Stimulated activated CD4-positive, alpha-beta T cell treated with anti-CD3 and anti-CD28 coated beads, TNF-alpha, amount 100 ng/mL, for 24 hours (primary cell): Measurements from ENCODE around the gene VIT.
"Not testable (repeated sequence)": the region's sequence is repeated elsewhere in the genome, so short reads cannot be mapped to it uniquely, and the experiment has no call there.

ENCODE experiments used
- DNase-seq, 3 experiments: peaks; one replicate each; pipeline ENCODE4 v3.0.0-alpha.2; 2020; ENCODE audit warnings: low read depth in 3 of 3

VIT gene

DNA sequence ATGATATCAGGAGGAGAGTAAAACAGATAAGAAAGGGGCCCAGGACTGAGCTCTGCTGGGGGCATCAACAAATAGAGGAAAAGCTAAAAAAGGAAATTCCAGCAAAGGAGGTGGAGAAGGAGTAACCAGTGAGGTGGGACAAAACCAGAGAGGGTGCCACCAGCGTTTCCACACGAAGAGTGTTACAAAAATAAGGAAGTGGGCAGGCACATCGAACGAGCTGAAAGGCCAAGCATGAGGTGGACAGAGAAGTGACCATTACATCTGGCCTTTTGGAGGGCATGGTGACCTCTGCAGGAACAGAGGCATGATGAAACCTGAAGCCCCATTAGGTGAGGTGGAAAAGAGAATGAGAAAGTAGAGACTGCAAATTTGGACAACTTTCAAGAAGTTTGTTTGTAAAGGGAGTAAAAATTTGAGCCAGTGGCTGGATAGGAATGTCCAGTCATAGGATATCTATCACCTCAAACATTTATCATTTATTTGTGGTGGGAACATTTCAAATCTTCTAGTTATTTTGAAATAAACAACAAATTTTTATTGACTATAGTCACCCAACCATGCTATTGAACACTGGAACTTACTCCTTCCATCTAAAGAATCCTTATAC is 18.4 kb upstream of the VIT start:
- no peak for DNase-seq

DNA sequence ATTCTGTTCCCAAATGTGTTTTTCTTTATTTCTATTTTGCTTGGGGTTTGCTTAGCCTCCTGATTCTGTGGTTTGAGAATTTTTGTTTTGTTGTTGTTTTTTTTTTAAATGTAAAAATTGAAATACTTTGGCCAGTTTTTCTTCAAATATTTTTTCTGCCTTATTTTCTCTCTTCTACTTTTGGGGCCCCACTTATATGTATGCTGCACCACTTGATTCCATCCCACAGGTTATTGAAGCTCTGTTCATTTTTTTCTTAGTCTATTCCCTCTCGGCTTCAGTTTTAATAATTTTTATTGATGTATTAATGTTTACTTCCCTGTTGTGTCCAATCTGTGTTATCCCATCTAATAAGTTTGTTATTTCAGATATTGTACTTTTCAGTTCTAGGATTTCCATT is 17.7 kb upstream of the VIT start:
- DNase-seq: no peak

- DNase-seq: no peak
Measured at GRCh38 chr2:36680012-36680411, 16.5 kb upstream of the VIT start.

GRCh38 chr2:36682562-36682961 is 13.9 kb upstream of the VIT start:
- DNase-seq: no peak

DNA sequence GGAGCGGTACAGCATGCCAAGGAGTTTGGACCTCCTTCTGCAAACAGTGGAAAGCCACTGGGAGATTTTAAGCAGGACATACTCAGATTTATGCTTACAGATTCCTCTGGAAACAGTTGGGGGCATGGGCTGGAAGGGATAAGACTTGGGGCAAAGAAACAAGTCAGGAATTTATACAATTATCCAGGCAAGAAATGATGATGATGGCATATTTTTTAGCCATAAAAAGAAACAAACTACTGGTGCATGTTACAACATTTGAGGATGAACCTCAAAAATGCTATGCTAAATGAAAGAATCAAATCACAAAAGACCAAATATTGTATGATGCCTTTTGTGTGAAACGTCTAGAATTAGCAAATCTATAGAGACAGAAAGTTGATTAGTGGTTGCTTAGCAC is 13.5 kb upstream of the VIT start:
- no peak for DNase-seq

- DNase-seq: not testable (repeated sequence)
Measured at GRCh38 chr2:36688291-36688690, 8.2 kb upstream of the VIT start.

DNA sequence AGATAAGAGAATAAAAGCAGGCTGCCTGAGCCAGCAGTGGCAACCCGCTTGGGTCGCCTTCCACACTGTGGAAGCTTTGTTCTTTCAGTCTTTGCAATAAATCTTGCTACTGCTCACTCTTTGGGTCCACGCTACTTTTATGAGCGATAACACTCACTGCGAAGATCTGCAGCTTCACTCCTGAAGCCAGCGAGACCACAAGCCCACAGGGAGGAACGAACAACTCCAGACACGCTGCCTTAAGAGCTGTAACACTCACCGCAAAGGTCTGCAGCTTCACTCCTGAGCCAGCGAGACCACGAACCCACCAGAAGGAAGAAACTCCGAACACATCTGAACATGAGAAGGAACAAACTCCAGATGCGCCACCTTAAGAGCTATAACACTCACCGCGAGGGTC is 7.5 kb upstream of the VIT start:
- not testable (repeated sequence) for DNase-seq

DNA sequence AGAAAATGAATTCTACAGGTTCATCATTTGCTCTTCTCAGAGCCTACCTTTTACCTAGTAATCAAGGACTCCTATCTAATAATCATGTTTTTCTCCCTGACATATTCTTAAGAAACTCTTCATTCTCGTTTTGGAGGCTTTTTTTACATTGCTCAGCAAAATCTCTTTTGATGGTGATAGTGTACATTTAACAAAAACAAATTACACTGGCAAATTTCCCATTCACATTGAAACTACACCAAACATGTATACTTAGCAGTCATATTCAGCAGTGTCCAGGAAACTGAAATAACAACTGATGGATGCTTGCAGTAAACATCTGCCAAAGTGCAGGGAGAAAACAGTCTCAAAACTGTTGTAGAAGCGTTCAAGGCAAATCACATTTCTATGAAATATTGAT is 4.4 kb upstream of the VIT start:
- no peak for DNase-seq

DNA sequence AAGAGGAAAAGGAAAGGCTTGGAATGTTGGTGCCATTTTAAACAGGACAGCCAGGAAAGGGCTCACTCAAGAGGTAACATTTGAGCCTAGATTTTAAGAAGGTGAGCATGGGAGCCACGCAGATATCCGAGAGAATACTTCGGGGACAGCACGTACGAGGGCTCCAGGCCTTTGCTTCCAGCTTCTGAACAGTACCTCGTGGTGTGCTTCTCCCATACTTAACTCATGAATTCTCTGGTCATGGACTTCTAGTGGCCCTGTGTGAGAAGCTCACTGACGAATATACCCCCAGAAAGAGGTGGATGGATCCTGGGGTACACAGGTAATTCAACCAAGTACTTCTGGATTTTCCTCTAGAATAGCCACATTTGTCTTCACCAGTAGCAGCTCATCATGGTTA is 2.7 kb upstream of the VIT start:
- DNase-seq: no peak

GRCh38 chr2:36695746-36696415 is 626 bp upstream of the VIT start:
- no peak for DNase-seq

GRCh38 chr2:36697424-36698066 is 1.0 kb downstream of the VIT start:
- no peak for DNase-seq

DNA sequence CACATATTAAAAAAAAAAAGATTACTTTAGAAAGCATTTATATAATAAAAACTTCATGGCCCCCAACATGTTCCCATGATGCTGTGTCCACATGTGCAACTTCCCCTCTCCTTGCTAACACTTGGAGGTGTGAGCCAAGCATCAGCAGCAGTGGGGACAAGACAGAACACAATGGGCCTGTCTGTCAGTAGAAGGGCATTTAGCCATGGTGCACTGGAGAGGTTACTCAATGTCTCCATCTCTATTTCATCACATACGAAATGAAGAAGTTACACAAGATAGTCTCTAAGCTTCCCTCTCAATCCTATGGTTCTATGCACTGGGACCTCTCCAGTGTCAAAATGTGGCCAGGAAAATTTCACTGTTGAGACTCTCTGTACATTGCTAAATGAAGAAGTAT is 2.5 kb downstream of the VIT start:
- no peak for DNase-seq

DNA sequence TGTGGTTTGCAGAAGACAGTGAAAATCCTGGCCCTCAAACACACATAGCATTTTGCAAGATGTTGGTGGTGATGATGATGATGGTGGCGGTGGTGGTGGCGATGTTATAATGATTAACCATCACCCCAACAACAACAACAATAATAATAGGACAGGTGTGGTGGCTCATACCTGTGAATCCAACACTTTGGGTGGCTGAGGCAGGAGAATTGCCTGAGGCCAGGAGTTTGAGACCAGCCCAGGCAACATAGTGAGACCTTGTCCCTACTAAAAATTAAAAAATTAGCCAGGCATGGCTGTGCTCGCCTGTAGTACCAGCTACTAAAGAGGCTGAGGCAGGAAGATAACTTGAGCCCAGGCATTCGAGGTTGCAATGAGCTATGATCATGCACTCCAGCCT is 3.8 kb downstream of the VIT start:
- no peak for DNase-seq

- DNase-seq: no peak
Measured at GRCh38 chr2:36701391-36701795, 4.9 kb downstream of the VIT start.

DNA sequence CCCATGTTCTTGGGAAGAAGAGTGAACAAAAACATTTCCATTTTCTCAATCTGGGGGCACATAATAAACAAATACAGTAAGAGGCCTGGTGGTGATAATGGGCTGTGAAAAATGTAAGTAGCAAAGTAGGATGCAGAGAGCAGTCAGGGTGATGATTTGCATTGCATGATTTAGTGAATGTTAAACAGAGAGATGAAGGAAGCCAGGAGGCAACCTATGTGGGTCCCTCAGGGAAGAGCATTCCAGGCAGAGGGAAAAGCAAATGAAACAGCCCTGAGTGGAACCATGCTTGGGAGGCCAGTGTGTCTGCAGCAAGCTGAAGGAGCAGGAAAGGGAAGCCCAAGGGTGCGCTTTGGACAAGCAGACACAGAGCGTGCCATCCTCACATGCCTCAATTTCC is 5.4 kb downstream of the VIT start:
- no peak for DNase-seq

- no peak for DNase-seq
Measured at GRCh38 chr2:36702781-36703180, 6.3 kb downstream of the VIT start.

DNA sequence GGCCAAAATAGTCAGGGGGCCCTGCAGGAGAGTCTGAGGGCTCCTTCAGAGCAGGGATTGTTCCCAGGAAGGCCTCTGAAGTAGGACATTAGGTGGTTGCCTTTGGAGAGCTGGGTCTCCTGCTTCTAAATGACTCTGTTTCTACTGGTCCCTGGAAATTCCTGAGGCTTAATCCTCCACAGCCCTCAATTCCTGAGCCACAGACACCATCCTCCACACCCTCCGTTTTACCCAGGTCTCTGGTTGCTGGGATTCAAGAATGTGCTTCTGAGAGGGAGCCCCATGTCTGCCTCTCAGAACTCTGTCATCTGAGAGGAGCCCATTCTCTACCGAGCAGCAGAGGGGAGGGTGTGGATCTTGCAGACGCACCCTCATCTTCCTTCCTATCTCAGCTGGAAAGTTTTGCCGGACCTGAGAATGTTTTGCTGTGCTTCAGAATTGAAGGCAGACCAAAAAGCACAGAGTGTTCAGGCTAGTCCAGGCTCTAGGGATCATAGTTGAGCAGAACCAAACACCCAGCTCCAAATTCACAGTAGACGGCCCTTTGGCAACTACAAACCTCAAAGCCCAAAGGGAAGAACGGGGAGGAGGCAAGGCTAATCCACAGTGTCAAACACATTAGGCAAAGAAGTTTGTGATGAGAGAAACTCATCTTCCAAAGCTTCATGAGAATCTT is 8.1 kb downstream of the VIT start:
- DNase-seq: no peak

- DNase-seq: no peak
Measured at GRCh38 chr2:36705326-36706020, 9.0 kb downstream of the VIT start.

- no peak for DNase-seq
Measured at GRCh38 chr2:36706021-36706876, 9.7 kb downstream of the VIT start.

DNA sequence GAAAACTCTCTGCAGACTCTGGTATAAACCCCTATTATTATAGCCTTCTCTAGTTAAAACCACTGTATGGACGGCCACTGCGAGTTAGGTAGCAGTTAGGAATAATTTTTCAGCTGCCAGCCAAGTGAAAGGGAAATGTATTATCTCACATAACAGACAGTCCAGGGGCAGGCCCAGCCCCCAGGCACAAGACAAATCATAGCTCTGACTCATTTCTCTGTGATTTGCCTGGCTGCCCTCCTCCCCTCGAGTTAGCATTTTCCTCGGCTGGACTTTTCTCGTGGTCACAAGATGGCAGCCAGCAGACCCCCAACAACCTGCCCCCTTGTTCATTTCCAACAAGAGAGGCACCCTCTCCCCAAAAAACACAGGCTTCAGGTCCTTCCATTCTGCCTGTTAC is 10.5 kb downstream of the VIT start:
- no peak for DNase-seq

DNA sequence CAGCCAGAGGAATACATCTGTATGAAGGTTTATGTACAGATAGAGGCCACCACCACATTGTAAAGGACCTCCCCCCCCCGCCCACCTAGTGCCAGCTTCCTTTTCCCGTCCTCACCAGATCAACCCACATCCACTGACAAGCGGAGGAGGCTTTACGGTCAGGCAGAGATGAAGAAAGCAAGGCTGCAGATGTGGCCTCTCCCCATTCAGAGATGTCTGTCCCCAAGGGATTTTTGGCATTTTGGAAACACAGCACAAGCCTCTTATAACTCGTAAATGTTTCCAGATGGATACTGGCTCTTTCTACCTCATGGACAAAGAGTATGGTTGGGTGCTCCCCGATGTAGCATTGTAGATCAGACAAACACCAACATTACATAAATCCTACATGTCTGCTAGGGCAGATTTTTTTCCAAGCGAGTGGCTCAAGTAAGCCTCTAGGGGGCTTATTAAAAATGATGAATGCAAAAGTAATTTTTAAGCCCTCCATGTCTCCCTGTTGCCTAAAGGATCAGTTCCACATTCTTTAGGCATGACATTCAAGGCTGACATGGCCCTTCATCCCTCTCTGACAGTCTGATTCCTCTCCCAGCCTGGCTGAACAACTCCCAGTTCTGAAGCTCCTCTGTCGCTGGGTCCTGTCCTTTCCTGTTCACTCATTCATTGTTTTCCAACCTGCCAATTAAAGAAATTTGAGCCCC is 11.7 kb downstream of the VIT start:
- DNase-seq: no peak
